KMS-11 (cell line): Measurements from ENCODE around the gene C6orf141.

Source experiments
- H2AFZ ChIP-seq: fragments of 200-600 bp; sonication (generic); 2 replicates; pipeline ENCODE4 v1.6.1; 2016; ENCODE audit warnings: antibody characterized with exemption, mixed run types, low read depth
- H3K27ac ChIP-seq: fragments of 200-600 bp; sonication (generic); 2 replicates; pipeline ENCODE4 v1.6.1; 2016; ENCODE audit warnings: mild to moderate bottlenecking, mixed run types
- H3K27me3 ChIP-seq: fragments of 200-600 bp; sonication (generic); 2 replicates; pipeline ENCODE4 v1.6.1; 2017; ENCODE audit warnings: mild to moderate bottlenecking, low read depth, mixed run types, moderate library complexity; ENCODE audit not compliant: insufficient read depth
- H3K36me3 ChIP-seq: fragments of 200-600 bp; sonication (generic); 2 replicates; pipeline ENCODE4 v1.6.1; 2017; ENCODE audit warnings: mild to moderate bottlenecking, mixed run types; ENCODE audit not compliant: insufficient read depth
- H3K4me1 ChIP-seq: fragments of 200-600 bp; sonication (generic); 2 replicates; pipeline ENCODE4 v1.6.1; 2016; ENCODE audit warnings: mild to moderate bottlenecking, low read depth, mixed run types; ENCODE audit not compliant: poor library complexity, severe bottlenecking
- H3K4me2 ChIP-seq: fragments of 200-600 bp; sonication (generic); 2 replicates; pipeline ENCODE4 v1.7.0; 2016; ENCODE audit warnings: mild to moderate bottlenecking, mixed run types
- H3K4me3 ChIP-seq: fragments of 200-600 bp; sonication (generic); IDR thresholded peaks from 2 replicates; pipeline ENCODE4 v1.6.1; 2017; ENCODE audit warnings: low read depth, low read length, mixed read lengths; ENCODE audit not compliant: insufficient read depth
- H3K79me2 ChIP-seq: fragments of 200-600 bp; sonication (generic); 2 replicates; pipeline ENCODE4 v1.6.1; 2016; ENCODE audit warnings: low read depth, mixed run types; ENCODE audit not compliant: insufficient read depth
- H3K9ac ChIP-seq: fragments of 200-600 bp; sonication (generic); 2 replicates; pipeline ENCODE4 v1.6.1; 2016; ENCODE audit warnings: mild to moderate bottlenecking, mixed run types
- H4K20me1 ChIP-seq: fragments of 200-600 bp; sonication (generic); 2 replicates; pipeline ENCODE4 v1.6.1; 2016; ENCODE audit warnings: mild to moderate bottlenecking, mixed run types; ENCODE audit not compliant: insufficient read depth
- CTCF ChIP-seq: fragments of 200-600 bp; sonication (generic); conservative IDR thresholded peaks from 2 replicates; pipeline ENCODE4 v1.6.1; 2017; ENCODE audit warnings: low read depth, mild to moderate bottlenecking, antibody characterized with exemption, low read length, moderate library complexity, mixed read lengths

The C6orf141 gene

DNA sequence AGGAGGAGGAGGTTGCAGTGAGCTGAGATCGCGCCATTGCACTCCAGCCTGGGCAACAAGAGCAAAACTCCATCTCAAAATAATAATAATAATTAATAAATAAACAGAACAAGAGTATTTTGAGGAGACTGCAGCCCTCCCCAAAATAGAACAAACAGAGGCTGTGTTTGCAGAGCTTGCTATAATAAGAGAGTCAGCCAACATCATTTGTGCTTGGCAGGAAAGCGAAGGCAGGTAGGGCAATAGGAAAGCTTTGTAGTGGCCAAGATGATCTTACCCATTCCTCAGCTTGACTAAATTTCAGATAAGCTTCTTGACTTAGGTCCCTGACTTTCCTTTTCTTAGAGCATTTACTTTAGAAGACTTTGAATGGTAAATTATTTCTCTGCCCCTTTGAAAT lies 6.7 kb downstream of the C6orf141 start:
- no peaks in the 10 kb centered on the region for H3K4me1 ChIP-seq
- H4K20me1 ChIP-seq: no peaks in the 10 kb centered on the region
- H3K4me3 ChIP-seq: no peak overlapping the region
- H3K4me2 ChIP-seq: no peak overlapping the region
- H2AFZ ChIP-seq: no peak overlapping the region
- H3K9ac ChIP-seq: no peak overlapping the region
- H3K36me3 ChIP-seq: no peaks in the 10 kb centered on the region
- H3K27ac ChIP-seq: no peak overlapping the region
- no peaks in the 10 kb centered on the region for H3K27me3 ChIP-seq
- H3K79me2 ChIP-seq: no peaks in the 10 kb centered on the region
- no peak for TF ChIP-seq CTCF

DNA sequence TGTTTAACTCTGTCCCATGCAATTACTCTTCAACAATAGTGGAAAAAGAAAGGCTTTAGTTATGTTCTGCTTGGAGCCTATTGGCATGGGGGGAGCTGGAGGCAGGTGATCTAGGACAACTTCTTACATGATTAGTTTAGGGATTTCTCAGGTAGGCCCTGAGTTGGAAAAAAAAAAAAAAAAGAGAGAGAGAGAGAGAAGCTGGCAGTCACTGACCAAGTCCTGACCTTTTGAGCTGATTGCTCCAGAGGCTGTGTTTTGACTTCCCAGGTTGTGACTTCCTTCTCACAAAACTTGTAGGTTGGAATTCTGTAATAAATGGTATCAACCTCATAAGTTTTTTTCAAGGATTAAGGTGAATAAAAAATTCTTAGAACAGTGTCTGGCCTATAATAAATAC lies 7.8 kb downstream of the C6orf141 start:
- no peak overlapping the region for H2AFZ ChIP-seq
- H3K9ac ChIP-seq: no peak overlapping the region
- H3K4me3 ChIP-seq: no peak overlapping the region
- no peaks in the 10 kb centered on the region for H4K20me1 ChIP-seq
- H3K27ac ChIP-seq: no peak overlapping the region
- no peaks in the 10 kb centered on the region for H3K36me3 ChIP-seq
- H3K4me2 ChIP-seq: no peak overlapping the region
- H3K79me2 ChIP-seq: no peaks in the 10 kb centered on the region
- no peaks in the 10 kb centered on the region for H3K27me3 ChIP-seq
- no peak for TF ChIP-seq CTCF
- H3K4me1 ChIP-seq: no peaks in the 10 kb centered on the region

GRCh38 chr6:49563006-49563886 lies 12.8 kb downstream of the C6orf141 start:
- no peak for TF ChIP-seq CTCF
- no peak overlapping the region for H3K27ac ChIP-seq
- H4K20me1 ChIP-seq: no peaks in the 10 kb centered on the region
- no peak overlapping the region for H3K4me2 ChIP-seq
- no peaks in the 10 kb centered on the region for H3K4me1 ChIP-seq
- no peaks in the 10 kb centered on the region for H3K36me3 ChIP-seq
- H3K27me3 ChIP-seq: no peaks in the 10 kb centered on the region
- no peak overlapping the region for H3K9ac ChIP-seq
- no peaks in the 10 kb centered on the region for H3K79me2 ChIP-seq
- H3K4me3 ChIP-seq: no peak overlapping the region
- no peak overlapping the region for H2AFZ ChIP-seq

- H3K27ac ChIP-seq: no peak overlapping the region
- H3K4me3 ChIP-seq: no peak overlapping the region
- no peak overlapping the region for H3K9ac ChIP-seq
- H4K20me1 ChIP-seq: no peaks in the 10 kb centered on the region
- no peaks in the 10 kb centered on the region for H3K27me3 ChIP-seq
- H3K4me1 ChIP-seq: no peaks in the 10 kb centered on the region
- TF ChIP-seq CTCF: no peak
- no peak overlapping the region for H3K4me2 ChIP-seq
- no peaks in the 10 kb centered on the region for H3K36me3 ChIP-seq
- no peaks in the 10 kb centered on the region for H3K79me2 ChIP-seq
- H2AFZ ChIP-seq: no peak overlapping the region
These were observed 14.1 kb downstream of the C6orf141 start for GRCh38 chr6:49564552-49564951.
